OCI-LY7 (cell line): ENCODE results near the gene IFT27. TPM values are rescaled to one million over a fixed set of nuclear protein-coding genes. Genes with fewer than 3 reads are reported as not detected.

Experiments used
- BruUV-seq: library from RNA; stranded (reverse); fragments of 400-500 nt; replicated peaks from 2 replicates; lab custom pipeline; 2021; lab: Mats Ljungman, UMichigan
- CTCF ChIA-PET: fragments of 300-600 bp; sonication (Branson Sonifier 250); formaldehyde crosslinking; loops from one replicate; lab custom pipeline; 2022; ENCODE audit warnings: antibody characterized with exemption; ENCODE audit not compliant: unreplicated experiment; lab: Charles Lee
- POLR2A ChIA-PET: fragments of 300-600 bp; sonication (Branson Sonifier 250); formaldehyde crosslinking; loops from one replicate; lab custom pipeline; 2022; ENCODE audit warnings: antibody characterized with exemption; lab: Charles Lee
- DNase-seq: peaks from one replicate; pipeline ENCODE4 v3.0.0-alpha.2; 2015; ENCODE audit warnings: low spot score
- H2AFZ ChIP-seq: fragments of 200-600 bp; sonication (generic), shearing (Covaris generic); 2 replicates; pipeline ENCODE4 v1.6.1; 2014; ENCODE audit warnings: mild to moderate bottlenecking, antibody characterized with exemption, low read length, moderate library complexity
- H3K27ac ChIP-seq: fragments of 200-600 bp; sonication (generic); 2 replicates; pipeline ENCODE4 v1.5.1; 2014; ENCODE audit warnings: mixed run types, low read depth, mild to moderate bottlenecking, moderate library complexity, low read length, inconsistent platforms; ENCODE audit not compliant: poor library complexity, severe bottlenecking
- H3K36me3 ChIP-seq: fragments of 200-600 bp; sonication (generic); 2 replicates; pipeline ENCODE4 v1.6.1; 2014; ENCODE audit warnings: mild to moderate bottlenecking, antibody characterized with exemption, low read length, moderate library complexity, mixed read lengths; ENCODE audit not compliant: insufficient read depth
- H3K4me1 ChIP-seq: fragments of 200-600 bp; sonication (generic); 2 replicates; pipeline ENCODE4 v1.5.1; 2014; ENCODE audit warnings: mild to moderate bottlenecking, low read length; ENCODE audit not compliant: insufficient read depth, poor library complexity, severe bottlenecking
- H3K4me2 ChIP-seq: fragments of 200-600 bp; sonication (generic); 2 replicates; pipeline ENCODE4 v1.6.1; 2014; ENCODE audit warnings: mild to moderate bottlenecking, low read length
- H3K4me3 ChIP-seq: fragments of 200-600 bp; sonication (generic); 2 replicates; pipeline ENCODE4 v1.5.1; 2014; ENCODE audit warnings: mild to moderate bottlenecking, low read depth, low read length; ENCODE audit not compliant: poor library complexity, severe bottlenecking
- H3K79me2 ChIP-seq: fragments of 200-600 bp; sonication (generic); 2 replicates; pipeline ENCODE4 v1.6.1; 2016; ENCODE audit warnings: low read depth, mild to moderate bottlenecking, low read length, moderate library complexity, mixed read lengths; ENCODE audit not compliant: insufficient read depth
- H3K9me2 ChIP-seq: fragments of 200-600 bp; sonication (generic); 2 replicates; pipeline ENCODE4 v1.6.1; 2016; ENCODE audit warnings: mild to moderate bottlenecking, low read length, mixed read lengths; ENCODE audit not compliant: insufficient read depth
- H3K9me3 ChIP-seq: fragments of 200-600 bp; sonication (generic); 2 replicates; pipeline ENCODE4 v1.6.1; 2014; ENCODE audit warnings: mild to moderate bottlenecking, mixed run types, low read length, mixed read lengths
- H4K20me1 ChIP-seq: fragments of 200-600 bp; sonication (generic); 2 replicates; pipeline ENCODE4 v1.6.1; 2014; ENCODE audit warnings: mild to moderate bottlenecking, antibody characterized with exemption, low read length, moderate library complexity, mixed read lengths; ENCODE audit not compliant: insufficient read depth
- CTCF ChIP-seq: fragments of 200-600 bp; sonication (generic); conservative IDR thresholded peaks from 2 replicates; pipeline ENCODE4 v1.5.1; 2014; ENCODE audit warnings: mild to moderate bottlenecking, antibody characterized with exemption, low read length, moderate library complexity, mixed read lengths
- EZH2phosphoT487 ChIP-seq: fragments of 200-600 bp; sonication (generic); IDR thresholded peaks from 2 replicates; pipeline ENCODE4 v1.6.1; 2018; ENCODE audit warnings: low read depth, borderline replicate concordance, mild to moderate bottlenecking, mixed run types, antibody characterized with exemption, low read length, moderate library complexity, mixed read lengths
- intact Hi-C: fragments of 100-400 bp; cut with micrococcal nuclease; formaldehyde crosslinking; loops from one replicate; pipeline ENCODE4 v1.10.0; 2022; ENCODE audit not compliant: unreplicated experiment
- total RNA-seq, 2 experiments: library from RNA; depleted of rRNA in 1 of 2; stranded (reverse); fragments of >200 nt in 1 of 2; shearing (Covaris generic) in 1 of 2; gene quantifications; 2 replicates each; pipeline ENCODE4 v1.2.3, GENCODE V29; 2014 to 2022

Gene IFT27
- total RNA-seq, 2 experiments from 2014 or later = 18.3 to 50.0 TPM

DNA sequence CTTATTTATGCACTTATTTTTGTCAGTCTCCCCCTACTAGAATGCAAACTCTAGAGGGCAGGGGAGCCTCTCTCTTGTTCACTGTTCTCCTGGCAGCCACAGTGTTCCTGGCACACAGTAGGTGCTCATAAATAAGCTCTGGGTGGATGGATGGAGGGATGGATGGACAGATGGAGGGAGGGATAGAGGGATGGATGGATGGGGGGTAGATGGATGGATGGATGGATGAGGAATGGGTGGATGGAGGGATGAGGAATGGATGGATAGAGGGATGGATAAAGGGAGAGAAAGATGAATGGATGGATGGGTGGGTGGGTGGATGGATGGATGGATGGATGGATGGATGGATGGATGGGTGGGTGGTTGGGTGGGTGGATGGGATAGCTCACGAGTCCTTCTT, 27.4 kb upstream of the IFT27 start:
- Histone ChIP-seq H3K27ac (no peak overlapping the region), H3K79me2 (no peaks in the 10 kb centered on the region), H3K4me3 (no peak overlapping the region), H3K36me3 (no peaks in the 10 kb centered on the region), H3K4me1 (no peaks in the 10 kb centered on the region), H3K9me2 (no peaks in the 10 kb centered on the region), H4K20me1 (no peaks in the 10 kb centered on the region), H2AFZ (no peak overlapping the region), H3K4me2 (no peak overlapping the region), H3K9me3 (no peaks in the 10 kb centered on the region)
- no TSS peak for BruUV-seq
- ChIA-PET POLR2A (no interaction called here), CTCF (interaction anchor here (0.6 kb wide), 1 partner anchor 174 kb away, joined by 3 read pairs; no protein-coding TSS in a partner anchor)
- intact Hi-C loops = no loop called here
- no peak for TF ChIP-seq CTCF
- no peak for TF ChIP-seq EZH2phosphoT487
- no peak for DNase-seq

- TF ChIP-seq CTCF (no peak), EZH2phosphoT487 (no peak)
- no TSS peak for BruUV-seq
- H3K4me3 ChIP-seq = no peak overlapping the region
- no peaks in the 10 kb centered on the region for H3K79me2 ChIP-seq
- H3K4me1 ChIP-seq = no peaks in the 10 kb centered on the region
- H3K4me2 ChIP-seq = no peak overlapping the region
- no peak overlapping the region for H2AFZ ChIP-seq
- H3K27ac ChIP-seq = no peak overlapping the region
- H3K9me3 ChIP-seq = no peaks in the 10 kb centered on the region
- H3K36me3 ChIP-seq = no peaks in the 10 kb centered on the region
- ChIA-PET POLR2A (no interaction called here), CTCF (no interaction called here)
- H3K9me2 ChIP-seq = no peaks in the 10 kb centered on the region
- intact Hi-C loops = no loop called here
- H4K20me1 ChIP-seq = no peaks in the 10 kb centered on the region
- DNase-seq = no peak
Observed at GRCh38 chr22:36798674-36799066, 22.8 kb upstream of the IFT27 start.

GRCh38 chr22:36797911-36798673, 22.2 kb upstream of the IFT27 start:
- no peak overlapping the region for H3K4me2 ChIP-seq

More at GRCh38 chr22:36797911-36798673, 22.2 kb upstream of the IFT27 start:
- Histone ChIP-seq H3K9me2 (no peaks in the 10 kb centered on the region), H3K9me3 (no peaks in the 10 kb centered on the region), H4K20me1 (no peaks in the 10 kb centered on the region), H3K79me2 (no peaks in the 10 kb centered on the region), H3K27ac (no peak overlapping the region), H3K36me3 (no peaks in the 10 kb centered on the region), H2AFZ (no peak overlapping the region), H3K4me3 (no peak overlapping the region), H3K4me1 (no peaks in the 10 kb centered on the region)
- CTCF ChIA-PET = no interaction called here
- POLR2A ChIA-PET = no interaction called here
- intact Hi-C loops = no loop called here
- no TSS peak for BruUV-seq
- DNase-seq = no peak
- no peak for TF ChIP-seq EZH2phosphoT487
- TF ChIP-seq CTCF = no peak
